AG04449 (cell line): ENCODE data around the gene MRPL2.

Experiments used
- CTCF ChIA-PET: fragments of 350-600 bp; formaldehyde crosslinking; extraction: SDS; loops from one replicate; lab custom pipeline; 2021; ENCODE audit warnings: antibody characterized with exemption; lab: Yijun Ruan, JAX
- POLR2A ChIA-PET: fragments of 400-600, 350-600 bp; formaldehyde crosslinking; extraction: SDS; loops from one replicate; lab custom pipeline; 2020; ENCODE audit warnings: antibody characterized with exemption, inconsistent platforms; lab: Yijun Ruan, JAX
- DNase-seq: peaks from one replicate; pipeline ENCODE4 v3.0.0-alpha.2; 2010; ENCODE audit warnings: low read depth, low spot score
- H3K4me3 ChIP-seq: 2 replicates; pipeline ENCODE4 v1.5.1; 2011; ENCODE audit warnings: low read depth, mild to moderate bottlenecking, control low read depth, low read length
- TF ChIP-seq, protein P1 (sequence below): IDR thresholded peaks from one replicate; pipeline ENCODE4 v1.5.1; 2011; ENCODE audit warnings: mild to moderate bottlenecking, moderate library complexity, low read length, control low read depth, inconsistent platforms; ENCODE audit not compliant: insufficient read depth; ENCODE audit errors: missing control alignments

MRPL2 gene

DNA sequence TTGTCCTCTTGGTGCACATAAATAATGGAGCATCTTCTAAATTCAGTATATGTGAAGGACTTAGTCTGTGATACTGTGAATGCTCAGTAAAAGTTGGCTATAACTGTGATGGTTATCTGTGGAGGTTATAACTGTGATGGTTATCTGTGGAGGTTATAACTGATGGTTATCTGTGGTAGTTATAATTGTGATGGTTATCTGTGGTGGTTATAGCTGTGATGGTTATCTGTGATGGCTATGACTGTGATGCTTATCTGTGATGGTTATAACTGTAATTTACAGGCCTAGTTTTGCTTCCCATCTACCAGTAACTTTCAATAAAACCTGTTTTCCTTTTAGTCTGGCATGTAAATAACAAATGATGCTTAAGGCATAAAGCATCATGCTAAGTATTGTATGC is 33.4 kb upstream of the MRPL2 start:
- no peak overlapping the region for H3K4me3 ChIP-seq
- POLR2A ChIA-PET, result no interaction called here
- CTCF ChIA-PET, result interaction anchor here (1.0 kb wide), 3 partner anchors 10 to 32 kb away, joined by 3 to 4 read pairs (median 4); partner anchors contain the start of gene PTK7
- no peak for DNase-seq
- TF ChIP-seq, protein P1, sequence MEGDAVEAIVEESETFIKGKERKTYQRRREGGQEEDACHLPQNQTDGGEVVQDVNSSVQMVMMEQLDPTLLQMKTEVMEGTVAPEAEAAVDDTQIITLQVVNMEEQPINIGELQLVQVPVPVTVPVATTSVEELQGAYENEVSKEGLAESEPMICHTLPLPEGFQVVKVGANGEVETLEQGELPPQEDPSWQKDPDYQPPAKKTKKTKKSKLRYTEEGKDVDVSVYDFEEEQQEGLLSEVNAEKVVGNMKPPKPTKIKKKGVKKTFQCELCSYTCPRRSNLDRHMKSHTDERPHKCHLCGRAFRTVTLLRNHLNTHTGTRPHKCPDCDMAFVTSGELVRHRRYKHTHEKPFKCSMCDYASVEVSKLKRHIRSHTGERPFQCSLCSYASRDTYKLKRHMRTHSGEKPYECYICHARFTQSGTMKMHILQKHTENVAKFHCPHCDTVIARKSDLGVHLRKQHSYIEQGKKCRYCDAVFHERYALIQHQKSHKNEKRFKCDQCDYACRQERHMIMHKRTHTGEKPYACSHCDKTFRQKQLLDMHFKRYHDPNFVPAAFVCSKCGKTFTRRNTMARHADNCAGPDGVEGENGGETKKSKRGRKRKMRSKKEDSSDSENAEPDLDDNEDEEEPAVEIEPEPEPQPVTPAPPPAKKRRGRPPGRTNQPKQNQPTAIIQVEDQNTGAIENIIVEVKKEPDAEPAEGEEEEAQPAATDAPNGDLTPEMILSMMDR, result no peak

DNA sequence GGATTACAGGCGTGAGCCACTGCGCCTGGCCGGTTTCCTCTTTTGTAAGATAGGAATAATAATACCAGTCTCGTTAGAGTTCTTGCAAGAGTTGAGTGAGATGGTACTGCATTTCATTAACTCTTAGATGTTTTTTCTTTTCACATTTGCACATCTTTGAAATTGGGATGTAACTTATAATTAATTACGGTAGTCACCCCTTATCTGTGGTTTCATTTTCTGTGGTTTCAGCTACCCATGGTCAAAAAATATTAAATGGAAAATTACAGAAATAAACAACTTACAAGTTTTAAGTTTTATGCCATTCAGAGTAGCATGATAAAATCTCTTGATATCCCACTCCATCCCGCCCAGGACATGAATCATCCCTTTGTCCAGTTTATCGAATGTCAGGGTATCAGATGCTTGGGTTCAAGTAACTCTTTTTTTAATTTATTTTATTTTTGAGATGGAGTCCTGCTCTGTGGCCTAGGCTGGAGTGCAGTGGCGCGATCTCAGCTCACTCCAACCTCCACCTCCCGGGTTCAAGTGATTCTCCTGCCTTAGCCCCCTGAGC is 32.3 kb upstream of the MRPL2 start:
- POLR2A ChIA-PET, result no interaction called here
- CTCF ChIA-PET, result interaction anchor here (1.1 to 1.4 kb wide), 2 partner anchors 12 to 52 kb away, joined by 3 to 5 read pairs; no protein-coding TSS in a partner anchor
- H3K4me3 ChIP-seq, result no peak overlapping the region
- TF ChIP-seq, protein P1, result no peak
- no peak for DNase-seq

DNA sequence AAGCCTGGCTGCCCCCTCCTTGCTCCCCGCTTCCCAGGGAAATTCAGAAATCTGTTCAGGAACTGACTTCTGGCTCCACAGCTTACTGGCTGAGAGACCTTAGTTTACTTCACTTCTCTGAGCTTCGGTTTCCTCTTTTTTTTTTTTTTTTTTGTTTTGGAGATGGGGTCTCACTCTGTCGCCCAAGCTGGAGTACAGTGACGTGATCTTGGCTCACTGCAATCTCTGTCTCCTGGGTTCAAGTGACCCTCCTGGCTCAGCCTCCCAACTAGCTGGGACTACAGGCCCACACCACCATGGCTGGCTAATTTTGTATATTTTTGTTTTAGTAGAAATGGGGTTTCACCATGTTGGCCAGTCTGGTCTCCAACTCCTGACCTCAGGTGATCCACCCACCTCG is 31.8 kb upstream of the MRPL2 start:
- DNase-seq, result no peak
- CTCF ChIA-PET, result interaction anchor here (0.7 to 1.4 kb wide), 5 partner anchors 9 to 55 kb away, joined by 3 to 5 read pairs (median 3); no protein-coding TSS in a partner anchor
- H3K4me3 ChIP-seq, result no peak overlapping the region
- TF ChIP-seq, protein P1, result no peak
- POLR2A ChIA-PET, result interaction anchor here (0.7 kb wide), 1 partner anchor 56 kb away, joined by 5 read pairs; no protein-coding TSS in a partner anchor

DNA sequence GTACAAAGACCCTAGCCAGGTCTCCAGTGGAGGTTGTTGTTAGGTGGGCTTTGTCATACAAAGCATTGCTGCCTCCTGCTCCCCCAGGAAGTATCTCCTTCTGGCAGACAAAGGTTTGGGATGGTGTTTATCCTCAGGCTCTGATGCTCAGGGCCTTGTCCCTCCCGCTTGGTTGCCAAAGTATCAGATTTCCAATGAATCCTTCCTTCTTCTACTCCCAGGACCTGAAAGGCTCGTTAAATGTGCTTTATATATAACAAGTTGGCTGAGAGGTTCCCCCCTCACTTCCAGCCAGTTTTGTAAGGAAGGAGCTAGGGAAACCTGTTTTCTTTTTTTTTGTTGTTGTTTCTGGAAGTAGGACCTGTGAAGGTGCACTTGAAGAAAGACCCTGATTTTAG is 31.3 kb upstream of the MRPL2 start:
- ChIA-PET POLR2A (interaction anchor here (0.7 to 1.1 kb wide), 2 partner anchors 12 to 57 kb away, joined by 4 to 5 read pairs; no protein-coding TSS in a partner anchor), CTCF (interaction anchor here (0.7 to 1.4 kb wide), 4 partner anchors 8 to 55 kb away, joined by 3 to 4 read pairs (median 3); no protein-coding TSS in a partner anchor)
- TF ChIP-seq, protein P1, result no peak

DNA sequence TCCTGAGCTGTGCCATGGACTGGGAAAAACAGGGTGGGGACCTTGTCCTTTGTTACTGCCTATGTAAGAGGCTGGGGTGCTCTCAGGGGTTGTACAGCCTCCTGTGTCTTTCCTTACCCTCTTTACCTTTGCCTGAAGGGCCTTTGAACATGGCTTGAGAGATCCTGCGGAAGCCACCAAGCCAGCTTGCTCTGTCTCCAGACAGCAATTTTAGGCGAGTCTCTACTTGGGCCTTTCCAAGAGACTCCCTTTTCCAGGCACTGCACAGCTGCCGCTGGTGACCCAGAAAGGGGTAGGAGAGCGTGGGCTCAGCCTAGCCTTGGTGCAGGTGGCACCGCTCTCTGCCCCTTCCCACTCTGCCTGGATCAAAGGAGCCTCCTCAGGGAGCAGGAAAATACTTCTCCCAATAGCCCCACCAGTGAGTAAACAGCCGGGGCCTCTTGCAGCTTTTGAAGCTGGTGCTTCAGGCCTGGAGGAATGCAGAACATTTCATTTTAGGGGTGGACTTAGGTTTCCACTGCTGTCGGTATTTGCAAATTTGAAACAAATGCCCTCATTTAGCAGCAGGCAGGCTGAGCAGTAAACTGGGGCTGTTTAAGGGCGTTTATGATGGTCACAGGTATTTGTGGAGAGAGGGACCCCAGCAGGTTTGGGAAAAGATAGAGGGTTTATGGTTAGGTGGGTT is 30.8 kb upstream of the MRPL2 start:
- no peak for DNase-seq
- ChIA-PET CTCF (interaction anchor here (0.9 to 1.6 kb wide), 4 partner anchors 8 to 34 kb away, joined by 3 to 6 read pairs (median 3); no protein-coding TSS in a partner anchor), POLR2A (interaction anchor here (1.1 kb wide), 2 partner anchors 9 to 11 kb away, joined by 4 to 6 read pairs; no protein-coding TSS in a partner anchor)
- H3K4me3 ChIP-seq, result peak overlapping the region; percentile 15
- TF ChIP-seq, protein P1, result no peak

More for the DNA sequence above, 31.3 kb upstream of the MRPL2 start:
- no peak for DNase-seq
- H3K4me3 ChIP-seq, result no peak overlapping the region; the same call in 1 of the 2 replicates

DNA sequence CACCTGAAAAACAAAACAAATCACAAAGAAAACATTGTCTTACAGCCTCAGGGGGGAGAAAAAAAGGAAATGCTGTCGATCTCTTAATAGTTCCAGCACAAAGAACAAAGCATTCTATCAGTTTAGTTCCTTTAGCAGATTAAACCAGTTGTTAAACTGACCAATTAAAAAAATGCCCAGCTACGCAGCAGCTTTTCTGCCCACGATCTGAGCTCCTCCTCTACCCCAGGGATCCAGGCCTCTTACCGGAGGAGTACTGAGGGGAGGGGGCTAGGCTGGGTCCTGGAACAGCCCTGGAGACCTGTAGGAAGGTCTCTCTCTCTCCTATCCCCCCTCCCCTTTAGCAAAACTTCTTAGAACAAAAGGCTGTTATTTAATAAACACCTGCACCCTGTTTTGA is 30.2 kb upstream of the MRPL2 start:
- ChIA-PET POLR2A (interaction anchor here (0.6 to 1.1 kb wide), 3 partner anchors 9 to 13 kb away, joined by 3 to 6 read pairs (median 4); partner anchors contain the start of gene PTK7), CTCF (interaction anchor here (0.9 to 2.8 kb wide), 4 partner anchors 9 to 35 kb away, joined by 3 to 9 read pairs (median 4); partner anchors contain the start of gene PTK7)

More for the DNA sequence above, 30.2 kb upstream of the MRPL2 start:
- H3K4me3 ChIP-seq, result no peak overlapping the region; the same call in 1 of the 2 replicates
- no peak for DNase-seq
- TF ChIP-seq, protein P1, result no peak
